Breast epithelium (tissue), 4 donors: Measurements from ENCODE around the gene ACSS2. TPM values are rescaled to one million over a fixed set of nuclear protein-coding genes. Genes with fewer than 3 reads are reported as not detected.

ENCODE experiments used
- DNase-seq, 2 donors: peaks; one replicate each; pipeline ENCODE4 v3.0.0-alpha.2; 2019; ENCODE audit warnings: low spot score in 2 of 2
- H3K27ac ChIP-seq, 2 donors: fragments of 200-600 bp; sonication (generic) in 1 of 2; one replicate each; pipeline ENCODE4 v1.5.1; 2016 to 2019; ENCODE audit warnings: mild to moderate bottlenecking in 1 of 2
- H3K27me3 ChIP-seq, 2 donors: fragments of 200-600 bp; sonication (generic) in 1 of 2; one replicate each; pipeline versions ENCODE4 v1.5.1 to v1.6.0; 2017 to 2019; ENCODE audit warnings: control low read depth in 1 of 2, mild to moderate bottlenecking in 1 of 2
- H3K36me3 ChIP-seq: fragments of 200-600 bp; one replicate; pipeline ENCODE4 v1.5.1; 2019
- H3K4me1 ChIP-seq, 2 donors: fragments of 200-600 bp; sonication (generic); one replicate each; pipeline ENCODE4 v1.5.1; 2016 to 2019; ENCODE audit warnings: control low read depth in 1 of 2
- H3K4me3 ChIP-seq, 3 donors: fragments of 200-600 bp; sonication (generic); 1 replicate in 2 of 3; 2 replicates in 1 of 3; pipeline ENCODE4 v1.5.1; 2016 to 2019; ENCODE audit warnings: mild to moderate bottlenecking in 3 of 3, moderate library complexity in 2 of 3
- H3K9me3 ChIP-seq, 2 donors: fragments of 200-600 bp; sonication (generic) in 1 of 2; one replicate each; pipeline ENCODE4 v1.5.1; 2016 to 2019; ENCODE audit warnings: control low read depth in 1 of 2
- POLR2A ChIP-seq: fragments of 450-650 bp; IDR thresholded peaks from one replicate; pipeline ENCODE4 v1.6.1; 2016; ENCODE audit warnings: antibody characterized with exemption, mild to moderate bottlenecking, moderate library complexity
- POLR2AphosphoS5 ChIP-seq, 3 donors: sonication (generic); formaldehyde crosslinking; IDR thresholded peaks; one replicate each; pipeline ENCODE4 v1.6.1; 2017; ENCODE audit warnings: antibody characterized with exemption in 3 of 3
- intact Hi-C: fragments of 100-400 bp; cut with DNase I; formaldehyde crosslinking; loops from one replicate; pipeline ENCODE4 v1.15.1; 2023; ENCODE audit warnings: low total_unique reads
- total RNA-seq, 3 donors: library from RNA; depleted of rRNA; stranded (reverse); fragments of >200 nt; gene quantifications; one replicate each; pipeline ENCODE4 v1.1.0, GENCODE V29; 2016
- TF ChIP-seq, protein P1 (sequence below), 3 donors: fragments of 450-650 bp; IDR thresholded peaks; one replicate each; pipeline ENCODE4 v1.5.1; 2016 to 2017; ENCODE audit warnings: antibody characterized with exemption in 3 of 3, mild to moderate bottlenecking in 3 of 3, moderate library complexity in 3 of 3

The ACSS2 gene
- total RNA-seq, 3 donors from 2014 or later, result 70.1 to 137 (median 71.1) TPM

DNA sequence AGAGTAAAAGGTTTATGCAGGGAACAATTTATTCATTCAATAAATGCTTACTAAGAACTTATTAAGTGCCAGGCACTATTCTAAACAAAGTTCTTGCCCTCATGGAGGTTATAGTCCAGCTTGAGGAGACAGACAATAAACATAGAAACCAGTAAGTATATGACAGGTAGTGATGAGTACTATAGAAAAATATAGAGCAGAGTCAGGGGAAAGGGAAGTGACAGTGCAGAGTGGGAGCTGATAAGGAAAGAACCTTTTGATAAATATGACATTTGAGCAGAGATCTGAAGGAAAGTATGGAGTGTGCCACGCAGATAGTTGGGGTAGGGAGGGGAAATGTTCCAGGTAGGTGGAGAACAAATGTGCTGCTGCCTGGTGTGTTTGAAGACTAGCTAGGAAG lies 12.1 kb downstream of the ACSS2 start:
- Histone ChIP-seq H3K27ac (no peak overlapping the region), H3K36me3 (peaks cover 6% of the 10 kb centered on the region), H3K9me3 (no peaks in the 10 kb centered on the region), H3K27me3 (no peaks in the 10 kb centered on the region), H3K4me1 (no peaks in the 10 kb centered on the region), H3K4me3 (no peak overlapping the region)
- DNase-seq, result no peak
- intact Hi-C loops, result no loop called here
- no peak for TF ChIP-seq POLR2A
- TF ChIP-seq, protein P1, sequence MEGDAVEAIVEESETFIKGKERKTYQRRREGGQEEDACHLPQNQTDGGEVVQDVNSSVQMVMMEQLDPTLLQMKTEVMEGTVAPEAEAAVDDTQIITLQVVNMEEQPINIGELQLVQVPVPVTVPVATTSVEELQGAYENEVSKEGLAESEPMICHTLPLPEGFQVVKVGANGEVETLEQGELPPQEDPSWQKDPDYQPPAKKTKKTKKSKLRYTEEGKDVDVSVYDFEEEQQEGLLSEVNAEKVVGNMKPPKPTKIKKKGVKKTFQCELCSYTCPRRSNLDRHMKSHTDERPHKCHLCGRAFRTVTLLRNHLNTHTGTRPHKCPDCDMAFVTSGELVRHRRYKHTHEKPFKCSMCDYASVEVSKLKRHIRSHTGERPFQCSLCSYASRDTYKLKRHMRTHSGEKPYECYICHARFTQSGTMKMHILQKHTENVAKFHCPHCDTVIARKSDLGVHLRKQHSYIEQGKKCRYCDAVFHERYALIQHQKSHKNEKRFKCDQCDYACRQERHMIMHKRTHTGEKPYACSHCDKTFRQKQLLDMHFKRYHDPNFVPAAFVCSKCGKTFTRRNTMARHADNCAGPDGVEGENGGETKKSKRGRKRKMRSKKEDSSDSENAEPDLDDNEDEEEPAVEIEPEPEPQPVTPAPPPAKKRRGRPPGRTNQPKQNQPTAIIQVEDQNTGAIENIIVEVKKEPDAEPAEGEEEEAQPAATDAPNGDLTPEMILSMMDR (IDR thresholded peaks at IDR 0.05), result no peak
- TF ChIP-seq POLR2AphosphoS5 (IDR thresholded peaks at IDR 0.05), result no peak

DNA sequence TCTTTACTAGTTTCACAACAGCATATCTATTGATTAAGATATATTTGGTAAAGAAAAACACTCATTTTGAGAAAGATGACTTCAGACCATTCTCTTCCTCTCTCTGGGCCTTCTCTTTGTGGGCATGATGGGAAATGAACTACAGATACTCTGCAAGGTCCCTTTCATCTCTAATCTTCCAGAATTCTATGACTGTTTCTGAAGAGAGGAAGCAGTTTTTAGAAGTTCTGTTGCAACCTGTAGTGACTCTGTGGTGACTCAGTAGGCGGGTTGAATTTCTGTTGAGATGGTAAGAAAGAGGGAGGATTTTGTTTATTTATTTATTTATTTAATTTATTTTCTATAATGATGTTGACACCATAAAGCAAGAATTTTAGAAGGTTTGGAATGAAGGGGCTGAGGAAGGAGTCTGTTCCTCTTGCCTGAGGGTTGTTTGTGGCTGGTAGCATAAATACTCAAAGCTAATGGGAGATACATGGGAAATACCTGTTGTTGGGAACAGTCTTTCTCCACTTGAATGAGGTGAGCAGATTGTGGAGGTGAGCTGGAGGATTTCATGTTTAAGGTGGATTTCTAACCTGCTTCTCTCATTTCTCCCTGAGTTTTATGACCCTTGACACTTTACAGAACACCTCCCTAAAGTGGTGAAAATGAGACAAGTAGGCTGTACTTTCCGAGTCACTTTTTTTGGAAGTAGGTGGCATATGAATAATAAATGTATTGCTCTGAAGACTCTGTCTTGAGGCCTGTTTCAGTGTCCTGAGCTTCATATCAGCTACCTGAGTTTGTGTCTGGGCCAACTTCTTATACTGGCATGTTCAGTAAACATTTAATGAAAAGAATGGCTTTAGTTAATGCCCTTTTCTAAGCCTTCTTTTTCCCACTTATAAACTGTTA lies 15.0 kb downstream of the ACSS2 start:
- TF ChIP-seq POLR2A (no peak), POLR2AphosphoS5 (IDR thresholded peaks at IDR 0.05) (no peak)
- TF ChIP-seq, protein P1 (IDR thresholded peaks at IDR 0.05), result no peak
- no peaks in the 10 kb centered on the region for H3K9me3 ChIP-seq
- no peak overlapping the region for H3K27ac ChIP-seq
- DNase-seq, result no peak
- no peaks in the 10 kb centered on the region for H3K36me3 ChIP-seq
- intact Hi-C loops, result no loop called here
- H3K4me3 ChIP-seq, result no peak overlapping the region
- H3K27me3 ChIP-seq, result no peaks in the 10 kb centered on the region
- H3K4me1 ChIP-seq, result no peaks in the 10 kb centered on the region

GRCh38 chr20:34892671-34893070 lies 16.3 kb downstream of the ACSS2 start:
- no peak overlapping the region for H3K4me3 ChIP-seq
- TF ChIP-seq, protein P1 (IDR thresholded peaks at IDR 0.05), result no peak

GRCh38 chr20:34894723-34895122 lies 18.3 kb downstream of the ACSS2 start:
- Histone ChIP-seq H3K9me3 (no peaks in the 10 kb centered on the region), H3K4me3 (no peak overlapping the region), H3K27ac (no peak overlapping the region), H3K27me3 (no peaks in the 10 kb centered on the region), H3K36me3 (no peaks in the 10 kb centered on the region), H3K4me1 (no peaks in the 10 kb centered on the region)
- TF ChIP-seq POLR2AphosphoS5 (IDR thresholded peaks at IDR 0.05), result no peak
- TF ChIP-seq, protein P1 (IDR thresholded peaks at IDR 0.05), result no peak
- TF ChIP-seq POLR2A, result no peak
- DNase-seq, result no peak
- intact Hi-C loops, result no loop called here

More at GRCh38 chr20:34892671-34893070, 16.3 kb downstream of the ACSS2 start:
- no peak for DNase-seq
- Histone ChIP-seq H3K27ac (no peak overlapping the region), H3K4me1 (no peaks in the 10 kb centered on the region), H3K9me3 (no peaks in the 10 kb centered on the region), H3K36me3 (no peaks in the 10 kb centered on the region), H3K27me3 (no peaks in the 10 kb centered on the region)
- intact Hi-C loops, result no loop called here

DNA sequence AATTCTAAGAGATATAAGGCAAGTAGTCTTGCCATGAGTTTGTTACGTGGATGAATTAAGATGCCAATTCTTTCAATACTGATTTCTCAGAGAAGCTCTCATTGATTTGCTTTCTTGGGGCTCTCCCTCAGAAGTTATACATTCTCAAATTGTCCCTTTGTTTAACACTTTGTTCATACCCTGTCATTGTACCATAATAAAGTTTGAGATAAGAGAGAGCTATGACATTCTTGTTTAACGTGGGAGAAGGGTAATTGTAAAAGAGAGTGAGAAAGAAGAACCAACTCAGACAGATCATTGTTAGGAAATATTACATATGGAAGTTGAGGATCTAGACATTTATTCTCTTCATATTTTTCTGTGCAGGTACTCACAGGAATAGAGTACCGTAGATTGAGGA lies 19.1 kb downstream of the ACSS2 start:
- Histone ChIP-seq H3K36me3 (no peaks in the 10 kb centered on the region), H3K9me3 (no peaks in the 10 kb centered on the region), H3K27ac (no peak overlapping the region), H3K4me1 (no peaks in the 10 kb centered on the region), H3K4me3 (no peak overlapping the region), H3K27me3 (no peaks in the 10 kb centered on the region)
- intact Hi-C loops, result no loop called here
- no peak for DNase-seq
- TF ChIP-seq, protein P1 (IDR thresholded peaks at IDR 0.05), result no peak
- TF ChIP-seq POLR2AphosphoS5 (IDR thresholded peaks at IDR 0.05) (no peak), POLR2A (no peak)
